K562 (cell line): ENCODE results near the gene VMP1. TPM values are rescaled to one million over a fixed set of nuclear protein-coding genes. Genes with fewer than 3 reads are reported as not detected.

Experiments used
- HOXB6 ChIP-seq: fragments of 250-450 bp; sonication (Bioruptor Pico); IDR thresholded peaks from 2 replicates; pipeline ENCODE4 v1.5.1; 2022; ENCODE audit warnings: mild to moderate bottlenecking, borderline replicate concordance
- KLF1 ChIP-seq: fragments of 450-650 bp; IDR thresholded peaks from 2 replicates; pipeline ENCODE4 v1.6.1; 2016; ENCODE audit warnings: missing genetic modification characterization, missing compliant biosample characterization
- MYBL2 ChIP-seq, 2 experiments: fragments of 450-650 bp in 1 of 2; sonication (generic) in 1 of 2; formaldehyde crosslinking in 1 of 2; IDR thresholded peaks; 2 replicates each; pipeline versions ENCODE4 v1.6.1 to v1.8.1; 2017 to 2022; ENCODE audit warnings: borderline replicate concordance in 1 of 2, inconsistent platforms in 1 of 2, low read depth in 1 of 2, mild to moderate bottlenecking in 1 of 2, missing genetic modification reagents in 1 of 2, moderate library complexity in 1 of 2
- NFE2 ChIP-seq: IDR thresholded peaks from 2 replicates; pipeline ENCODE4 v1.6.1; 2014; ENCODE audit warnings: antibody characterized with exemption, low read depth
- SUPT5H ChIP-seq: fragments of 450-650 bp; IDR thresholded peaks from 2 replicates; pipeline ENCODE4 v1.6.1; 2016
- TAF7 ChIP-seq: fragments of 450-650 bp; IDR thresholded peaks from 2 replicates; pipeline ENCODE4 v1.6.1; 2016; ENCODE audit warnings: missing genetic modification characterization, missing compliant biosample characterization
- ZC3H8 ChIP-seq: fragments of 450-650 bp; IDR thresholded peaks from 2 replicates; pipeline ENCODE4 v1.6.1; 2017
- ZNF217 ChIP-seq: sonication (generic); formaldehyde crosslinking; IDR thresholded peaks from 2 replicates; pipeline ENCODE4 v1.8.0; 2022; ENCODE audit warnings: mild to moderate bottlenecking, missing genetic modification reagents
- ZNF239 ChIP-seq: fragments of 250-450 bp; sonication (Bioruptor Pico); IDR thresholded peaks from 2 replicates; pipeline ENCODE4 v1.4.0; 2020; ENCODE audit warnings: mild to moderate bottlenecking
- ZNF830 ChIP-seq: fragments of 250-450 bp; sonication (Bioruptor Pico); IDR thresholded peaks from 2 replicates; pipeline ENCODE4 v1.5.0; 2021; ENCODE audit warnings: mild to moderate bottlenecking
- polyA plus RNA-seq, 8 experiments: library from polyadenylated mRNA; depleted of rRNA in 4 of 8; stranded (reverse) in 5 of 8; unstranded in 3 of 8; fragments of >200 nt; fragmentation: Nextera tagmentation in 2 of 8; fragmentation: Illumina TruSeq in 1 of 8; extraction: Ambion mirVana in 2 of 8; extraction: Trizol in 1 of 8; gene quantifications; 2 replicates each; pipeline versions ENCODE4 v1.2.1 to v1.2.3, GENCODE V29; 2011 to 2014; ENCODE audit warnings: inconsistent platforms in 1 of 8, missing spikeins in 1 of 8
- total RNA-seq, 7 experiments: library from RNA; depleted of rRNA in 6 of 7; stranded (reverse); fragments of >200 nt in 6 of 7; fragmentation: Illumina TruSeq in 2 of 7; extraction: Trizol in 2 of 7; gene quantifications; 2 replicates each; pipeline versions ENCODE4 v1.2.1 to v1.2.3, GENCODE V29; 2011 to 2021; ENCODE audit warnings: low replicate concordance in 1 of 7
- TF ChIP-seq, protein P1 (sequence below): fragments of 450-650 bp; IDR thresholded peaks from 2 replicates; pipeline ENCODE4 v1.6.1; 2016
- TF ChIP-seq, protein P2 (sequence below): sonication (generic); formaldehyde crosslinking; IDR thresholded peaks from 2 replicates; pipeline ENCODE4 v1.9.0; 2022; ENCODE audit warnings: mild to moderate bottlenecking, missing genetic modification reagents
- TF ChIP-seq, protein P3 (sequence below): sonication (generic); formaldehyde crosslinking; IDR thresholded peaks from 2 replicates; pipeline ENCODE4 v1.8.0; 2022; ENCODE audit warnings: mild to moderate bottlenecking, low read depth, missing genetic modification reagents
- TF ChIP-seq, protein P4 (sequence below): fragments of 450-650 bp; formaldehyde crosslinking; IDR thresholded peaks from 2 replicates; pipeline ENCODE4 v1.4.0; 2020; ENCODE audit warnings: mild to moderate bottlenecking, moderate library complexity

Gene VMP1
- total and polyA plus RNA-seq, 9 of the 15 experiments (the other 6 are each of a cell fraction or from before 2014, with no cell fraction given): 123 to 304 (median 151) TPM

DNA sequence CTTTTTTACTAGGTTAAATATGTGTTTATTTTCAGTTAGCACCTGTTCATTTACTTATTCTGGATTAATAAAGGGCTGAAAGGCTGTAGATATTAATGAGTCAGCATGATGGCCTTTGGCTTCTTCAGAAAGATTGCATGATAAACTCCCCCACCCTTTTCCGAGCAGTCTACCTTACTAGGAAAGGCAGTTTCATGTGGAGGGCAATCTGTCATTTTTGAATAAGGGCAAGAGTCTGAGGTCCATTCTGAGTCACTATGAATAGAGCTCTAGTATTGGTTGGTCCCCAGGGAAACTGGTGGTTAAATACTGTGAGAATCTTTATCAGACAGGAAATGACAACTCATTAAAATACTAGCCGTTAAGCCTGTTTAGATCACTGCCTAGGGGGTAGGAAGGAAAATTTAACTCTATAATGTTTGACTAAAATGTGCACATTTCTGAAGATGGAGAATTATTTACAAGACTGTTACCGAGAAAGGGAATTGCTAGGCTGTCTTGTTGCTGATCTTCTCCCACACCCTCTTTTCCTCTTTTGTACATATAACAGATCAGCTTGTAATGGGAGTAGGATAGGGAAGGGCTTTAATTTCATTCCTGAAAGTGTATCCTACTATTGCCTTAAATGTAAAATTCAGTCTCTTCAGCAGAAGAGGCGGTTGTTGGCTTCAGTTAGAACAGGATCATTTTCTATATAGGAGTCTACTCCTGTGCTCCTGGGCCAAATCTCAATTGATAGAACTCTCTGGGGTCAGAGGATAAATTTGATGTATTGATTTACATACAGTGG is 122.0 kb downstream of the VMP1 start (continued):
- TF ChIP-seq, protein P1, sequence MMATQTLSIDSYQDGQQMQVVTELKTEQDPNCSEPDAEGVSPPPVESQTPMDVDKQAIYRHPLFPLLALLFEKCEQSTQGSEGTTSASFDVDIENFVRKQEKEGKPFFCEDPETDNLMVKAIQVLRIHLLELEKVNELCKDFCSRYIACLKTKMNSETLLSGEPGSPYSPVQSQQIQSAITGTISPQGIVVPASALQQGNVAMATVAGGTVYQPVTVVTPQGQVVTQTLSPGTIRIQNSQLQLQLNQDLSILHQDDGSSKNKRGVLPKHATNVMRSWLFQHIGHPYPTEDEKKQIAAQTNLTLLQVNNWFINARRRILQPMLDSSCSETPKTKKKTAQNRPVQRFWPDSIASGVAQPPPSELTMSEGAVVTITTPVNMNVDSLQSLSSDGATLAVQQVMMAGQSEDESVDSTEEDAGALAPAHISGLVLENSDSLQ: peak; percentile 87
- TF ChIP-seq KLF1 (tag) (no peak), HOXB6 (no peak), ZNF239 (CRISPR knock-in tag) (no peak), ZC3H8 (no peak), SUPT5H (no peak), NFE2 (peak; percentile 90), ZNF830 (CRISPR knock-in tag) (no peak), TAF7 (tag) (no peak), ZNF217 (no peak), MYBL2 (IDR thresholded peaks at IDR 0.05; ENCODE audit: low read depth) (peak; percentile 95), MYBL2 (CRISPR knock-in tag; IDR thresholded peaks at IDR 0.05; ENCODE audit: borderline replicate concordance) (no peak)
- TF ChIP-seq, protein P2, sequence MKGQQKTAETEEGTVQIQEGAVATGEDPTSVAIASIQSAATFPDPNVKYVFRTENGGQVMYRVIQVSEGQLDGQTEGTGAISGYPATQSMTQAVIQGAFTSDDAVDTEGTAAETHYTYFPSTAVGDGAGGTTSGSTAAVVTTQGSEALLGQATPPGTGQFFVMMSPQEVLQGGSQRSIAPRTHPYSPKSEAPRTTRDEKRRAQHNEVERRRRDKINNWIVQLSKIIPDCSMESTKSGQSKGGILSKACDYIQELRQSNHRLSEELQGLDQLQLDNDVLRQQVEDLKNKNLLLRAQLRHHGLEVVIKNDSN (CRISPR knock-in tag): no peak
- TF ChIP-seq, protein P3, sequence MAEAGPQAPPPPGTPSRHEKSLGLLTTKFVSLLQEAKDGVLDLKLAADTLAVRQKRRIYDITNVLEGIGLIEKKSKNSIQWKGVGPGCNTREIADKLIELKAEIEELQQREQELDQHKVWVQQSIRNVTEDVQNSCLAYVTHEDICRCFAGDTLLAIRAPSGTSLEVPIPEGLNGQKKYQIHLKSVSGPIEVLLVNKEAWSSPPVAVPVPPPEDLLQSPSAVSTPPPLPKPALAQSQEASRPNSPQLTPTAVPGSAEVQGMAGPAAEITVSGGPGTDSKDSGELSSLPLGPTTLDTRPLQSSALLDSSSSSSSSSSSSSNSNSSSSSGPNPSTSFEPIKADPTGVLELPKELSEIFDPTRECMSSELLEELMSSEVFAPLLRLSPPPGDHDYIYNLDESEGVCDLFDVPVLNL (CRISPR knock-in tag): no peak
- TF ChIP-seq, protein P4, sequence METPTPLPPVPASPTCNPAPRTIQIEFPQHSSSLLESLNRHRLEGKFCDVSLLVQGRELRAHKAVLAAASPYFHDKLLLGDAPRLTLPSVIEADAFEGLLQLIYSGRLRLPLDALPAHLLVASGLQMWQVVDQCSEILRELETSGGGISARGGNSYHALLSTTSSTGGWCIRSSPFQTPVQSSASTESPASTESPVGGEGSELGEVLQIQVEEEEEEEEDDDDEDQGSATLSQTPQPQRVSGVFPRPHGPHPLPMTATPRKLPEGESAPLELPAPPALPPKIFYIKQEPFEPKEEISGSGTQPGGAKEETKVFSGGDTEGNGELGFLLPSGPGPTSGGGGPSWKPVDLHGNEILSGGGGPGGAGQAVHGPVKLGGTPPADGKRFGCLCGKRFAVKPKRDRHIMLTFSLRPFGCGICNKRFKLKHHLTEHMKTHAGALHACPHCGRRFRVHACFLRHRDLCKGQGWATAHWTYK (CRISPR knock-in tag): no peak
